Endothelial cell of umbilical vein (primary cell): ENCODE results near the gene VWA8. TPM values are rescaled to one million over a fixed set of nuclear protein-coding genes. Genes with fewer than 3 reads are reported as not detected.

ENCODE experiments used
- BruUV-seq: library from RNA; stranded (reverse); fragments of 400-500 nt; replicated peaks from 2 replicates; lab custom pipeline; 2021; lab: Mats Ljungman, UMichigan
- CTCF ChIA-PET: fragments of 300-600, 350-600 bp; sonication (Branson Sonifier 250); formaldehyde crosslinking; loops from one replicate; lab custom pipeline; 2021; ENCODE audit warnings: antibody characterized with exemption, inconsistent platforms; lab: Charles Lee
- POLR2A ChIA-PET: fragments of 300-600, 350-600 bp; sonication (Branson Sonifier 250); formaldehyde crosslinking; loops from one replicate; lab custom pipeline; 2021; ENCODE audit warnings: antibody characterized with exemption, inconsistent platforms; lab: Charles Lee
- DNase-seq: peaks from one replicate; pipeline ENCODE4 v3.0.0-alpha.2; 2011; ENCODE audit warnings: low read depth, low spot score
- FAIRE-seq: peaks from 2 replicates; lab custom pipeline; 2011; peaks lifted over from hg19 to GRCh38; lab: Jason Lieb, UNC
- H2AFZ ChIP-seq: 2 replicates; pipeline ENCODE4 v1.6.0; 2012; ENCODE audit warnings: low read depth, low read length, control low read depth, inconsistent platforms
- H3K27ac ChIP-seq: 2 replicates; pipeline ENCODE4 v1.5.1; 2011; ENCODE audit warnings: low read depth, mild to moderate bottlenecking, control low read depth, low read length, moderate library complexity; ENCODE audit not compliant: insufficient read depth
- H3K27me3 ChIP-seq, 2 experiments: 2 replicates each; pipeline versions ENCODE4 v1.6.0 to v1.6.1; 2011; ENCODE audit warnings: low read length in 2 of 2, mixed read lengths in 1 of 2; ENCODE audit not compliant: control insufficient read depth in 2 of 2, insufficient read depth in 2 of 2
- H3K36me3 ChIP-seq, 2 experiments: 2 replicates in 1 of 2; 3 replicates in 1 of 2; pipeline ENCODE4 v1.5.1; 2011; ENCODE audit warnings: low read length in 2 of 2, mild to moderate bottlenecking in 1 of 2, moderate library complexity in 1 of 2; ENCODE audit not compliant: control insufficient read depth in 2 of 2, insufficient read depth in 2 of 2; ENCODE audit errors: extremely low read depth in 1 of 2
- H3K4me1 ChIP-seq: 3 replicates; pipeline ENCODE4 v1.5.1; 2011; ENCODE audit warnings: mild to moderate bottlenecking, low read length; ENCODE audit not compliant: control insufficient read depth, insufficient read depth; ENCODE audit errors: extremely low read depth
- H3K4me2 ChIP-seq: 2 replicates; pipeline ENCODE4 v1.6.1; 2011; ENCODE audit warnings: low read length, control low read depth, mixed read lengths; ENCODE audit not compliant: insufficient read depth
- H3K4me3 ChIP-seq, 3 experiments: fragments of 200-600 bp in 1 of 3; sonication (generic), shearing (Covaris generic) in 1 of 3; replicated peaks in 1 of 3; 2 replicates each; pipeline ENCODE4 v1.5.1; 2011 to 2016; ENCODE audit warnings: control low read depth in 3 of 3, low read length in 3 of 3, mild to moderate bottlenecking in 2 of 3, inconsistent platforms in 1 of 3, low read depth in 1 of 3, moderate library complexity in 1 of 3; ENCODE audit not compliant: insufficient read depth in 1 of 3
- H3K79me2 ChIP-seq: 2 replicates; pipeline ENCODE4 v1.6.0; 2012; ENCODE audit warnings: low read length, inconsistent platforms; ENCODE audit not compliant: control insufficient read depth, insufficient read depth
- H3K9ac ChIP-seq: replicated peaks from 2 replicates; pipeline ENCODE3; 2011; ENCODE audit warnings: low read length, control low read depth; ENCODE audit not compliant: insufficient read depth; ENCODE audit errors: extremely low read depth
- H3K9me1 ChIP-seq: replicated peaks from 3 replicates; pipeline ENCODE4 v1.6.0; 2011; ENCODE audit warnings: mild to moderate bottlenecking, low read length; ENCODE audit not compliant: control insufficient read depth, insufficient read depth; ENCODE audit errors: extremely low read depth
- H3K9me3 ChIP-seq: replicated peaks from 2 replicates; pipeline ENCODE4 v1.5.1; 2012; ENCODE audit warnings: low read length, inconsistent platforms; ENCODE audit not compliant: control insufficient read depth, insufficient read depth
- H4K20me1 ChIP-seq: replicated peaks from 2 replicates; pipeline ENCODE3; 2011; ENCODE audit warnings: mild to moderate bottlenecking, low read length; ENCODE audit not compliant: control insufficient read depth, insufficient read depth; ENCODE audit errors: extremely low read depth
- CTCF ChIP-seq, 2 donors: IDR thresholded peaks; 1 replicate in 1 of 2; 2 replicates in 1 of 2; pipeline ENCODE4 v1.5.1; 2011; ENCODE audit warnings: low read length in 2 of 2, mild to moderate bottlenecking in 2 of 2, moderate library complexity in 2 of 2, control low read depth in 1 of 2, inconsistent platforms in 1 of 2, low read depth in 1 of 2; ENCODE audit not compliant: insufficient read depth in 1 of 2; ENCODE audit errors: extremely low read depth in 1 of 2
- EZH2 ChIP-seq: IDR thresholded peaks from 2 replicates; pipeline ENCODE4 v1.6.1; 2012; ENCODE audit warnings: borderline replicate concordance, low read depth, mild to moderate bottlenecking, moderate library complexity, low read length, inconsistent platforms; ENCODE audit not compliant: severe bottlenecking
- FOS ChIP-seq: IDR thresholded peaks from 2 replicates; pipeline ENCODE4 v1.6.1; 2011; ENCODE audit warnings: mild to moderate bottlenecking, low read length, moderate library complexity, borderline replicate concordance; ENCODE audit not compliant: insufficient read depth
- GATA2 ChIP-seq: IDR thresholded peaks from 2 replicates; pipeline ENCODE4 v1.7.0; 2011; ENCODE audit warnings: low read depth, mild to moderate bottlenecking, moderate library complexity, mixed read lengths, low read length; ENCODE audit not compliant: insufficient read length, insufficient read depth
- JUN ChIP-seq: IDR thresholded peaks from 2 replicates; pipeline ENCODE4 v1.6.1; 2011; ENCODE audit warnings: borderline replicate concordance, low read depth; ENCODE audit not compliant: insufficient read length, insufficient read depth
- MAX ChIP-seq: IDR thresholded peaks from 2 replicates; pipeline ENCODE4 v1.6.1; 2011; ENCODE audit not compliant: insufficient read depth, insufficient read length
- MYC ChIP-seq: IDR thresholded peaks from one replicate; pipeline ENCODE4 v1.6.1; 2011; ENCODE audit warnings: mild to moderate bottlenecking, low read depth, low read length
- POLR2A ChIP-seq: IDR thresholded peaks from 2 replicates; pipeline ENCODE4 v1.6.1; 2012; ENCODE audit warnings: low read depth, mild to moderate bottlenecking, control low read depth, low read length
- POLR2AphosphoS5 ChIP-seq: IDR thresholded peaks from 2 replicates; pipeline ENCODE4 v1.6.1; 2012; ENCODE audit warnings: low read depth, mild to moderate bottlenecking, control low read depth, low read length, moderate library complexity; ENCODE audit not compliant: insufficient read depth
- dilution Hi-C: fragments of 300-500 bp; cut with MboI; formaldehyde crosslinking; loops from one replicate; pipeline ENCODE4 v1.15.0; 2019; ENCODE audit warnings: low sequenced_read_pairs; ENCODE audit not compliant: extremely low pct_ligation_motif_present
- intact Hi-C: fragments of 100-400 bp; cut with micrococcal nuclease; formaldehyde crosslinking; loops from one replicate; pipeline ENCODE4 v1.10.0; 2022
- polyA plus RNA-seq, 4 experiments: library from polyadenylated mRNA; depleted of rRNA in 3 of 4; stranded (reverse) in 3 of 4; unstranded in 1 of 4; fragments of >200 nt; gene quantifications; 2 replicates each; pipeline versions ENCODE4 v1.2.1 to v1.2.3, GENCODE V29; 2011 to 2012; ENCODE audit warnings: missing spikeins in 1 of 4
- total RNA-seq: library from RNA; stranded (reverse); gene quantifications from 2 replicates; pipeline ENCODE4 v1.2.3, GENCODE V29; 2021

The VWA8 gene
- total and polyA plus RNA-seq, 2 donors (not counting 3 experiments of a cell fraction or from before 2014, with no cell fraction given): 2.9 to 11.3 TPM

- no peaks in the 10 kb centered on the region for H3K4me1 ChIP-seq
- no peaks in the 10 kb centered on the region for H3K36me3 ChIP-seq
- H3K27ac ChIP-seq: no peak overlapping the region
- no peak for DNase-seq
- no TSS peak for BruUV-seq
- no peak for FAIRE-seq
- no peaks in the 10 kb centered on the region for H4K20me1 ChIP-seq
- peaks cover 2% of the 10 kb centered on the region for H3K9me1 ChIP-seq
- no peak overlapping the region for H3K4me3 ChIP-seq
- no peaks in the 10 kb centered on the region for H3K27me3 ChIP-seq
- POLR2A ChIA-PET: no interaction called here
- H3K79me2 ChIP-seq: no peaks in the 10 kb centered on the region
- no peaks in the 10 kb centered on the region for H3K9me3 ChIP-seq
- H3K9ac ChIP-seq: no peak overlapping the region
- TF ChIP-seq MAX: no peak
- no peak for TF ChIP-seq FOS
- TF ChIP-seq MYC: no peak
- TF ChIP-seq CTCF (IDR thresholded peaks at IDR 0.05; ENCODE audit: extremely low read depth in 1 of 2, insufficient read depth in 1 of 2, low read depth in 1 of 2, low read length in 2 of 2): no peak
- no peak for TF ChIP-seq JUN
- TF ChIP-seq POLR2A: no peak
- no peak for TF ChIP-seq EZH2
- no peak for TF ChIP-seq POLR2AphosphoS5
- TF ChIP-seq GATA2: no peak
- dilution Hi-C loops: no loop called here
- CTCF ChIA-PET: interaction anchor here (1.6 kb wide), 1 partner anchor 16 kb away, joined by 3 read pairs; no protein-coding TSS in a partner anchor
- no peak overlapping the region for H3K4me2 ChIP-seq
- intact Hi-C loops: no loop called here
- no peak overlapping the region for H2AFZ ChIP-seq
Observed at GRCh38 chr13:41928323-41928722, 32.6 kb downstream of the VWA8 start.
